Brain microvascular endothelial cell (primary cell): ENCODE data around the gene ACACA.

Source experiments
- DNase-seq: peaks from one replicate; pipeline ENCODE4 v3.0.0-alpha.2; 2020
- H3K27ac ChIP-seq: fragments of 250-450 bp; sonication (Bioruptor Pico); 2 replicates; pipeline ENCODE4 v1.5.1; 2020; ENCODE audit warnings: mild to moderate bottlenecking, moderate library complexity
- H3K27me3 ChIP-seq: fragments of 250-450 bp; sonication (Bioruptor Pico); replicated peaks from 2 replicates; pipeline ENCODE4 v1.5.1; 2020; ENCODE audit warnings: mild to moderate bottlenecking
- H3K36me3 ChIP-seq: fragments of 250-450 bp; sonication (Bioruptor Pico); replicated peaks from 2 replicates; pipeline ENCODE4 v1.5.1; 2020; ENCODE audit warnings: mild to moderate bottlenecking
- H3K4me3 ChIP-seq: 2 replicates; pipeline ENCODE4 v1.5.1; 2011; ENCODE audit warnings: low read depth, mild to moderate bottlenecking, control low read depth, low read length, moderate library complexity
- in situ Hi-C: cut with HindIII; loops from 2 replicates; pipeline ENCODE4 v1.10.0; 2017; ENCODE audit warnings: low sequenced_read_pairs, low pct_ligation_motif_present
- TF ChIP-seq, protein P1 (sequence below): IDR thresholded peaks from 2 replicates; pipeline ENCODE4 v1.5.1; 2011; ENCODE audit warnings: low read depth, mild to moderate bottlenecking, moderate library complexity, low read length, control low read depth, inconsistent platforms; ENCODE audit errors: missing control alignments

Gene ACACA

DNA sequence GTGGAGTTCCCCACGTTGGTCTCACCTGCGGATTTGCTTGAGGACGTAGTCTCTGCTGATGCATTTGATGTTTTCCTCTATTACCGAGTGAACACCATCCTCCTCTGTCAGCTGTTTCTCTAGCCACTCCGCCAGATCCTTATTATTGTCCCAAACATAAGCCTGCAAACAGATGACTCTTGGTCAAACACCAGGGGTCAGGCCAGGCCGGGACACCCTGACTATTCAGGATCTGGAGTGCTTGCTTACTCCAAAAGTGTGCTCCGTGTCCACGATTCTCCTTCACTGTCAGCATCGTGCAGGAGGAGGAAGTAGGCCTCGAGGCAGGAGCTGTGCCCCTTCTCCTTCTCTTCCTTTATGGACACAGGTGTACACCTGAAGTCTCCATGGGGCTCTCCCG lies 317.7 kb downstream of the ACACA start:
- Histone ChIP-seq H3K36me3 (peaks cover 28% of the 10 kb centered on the region), H3K27ac (no peak overlapping the region), H3K4me3 (no peak overlapping the region), H3K27me3 (no peaks in the 10 kb centered on the region)
- in situ Hi-C loops, result no loop called here
- DNase-seq, result no peak
- TF ChIP-seq, protein P1, sequence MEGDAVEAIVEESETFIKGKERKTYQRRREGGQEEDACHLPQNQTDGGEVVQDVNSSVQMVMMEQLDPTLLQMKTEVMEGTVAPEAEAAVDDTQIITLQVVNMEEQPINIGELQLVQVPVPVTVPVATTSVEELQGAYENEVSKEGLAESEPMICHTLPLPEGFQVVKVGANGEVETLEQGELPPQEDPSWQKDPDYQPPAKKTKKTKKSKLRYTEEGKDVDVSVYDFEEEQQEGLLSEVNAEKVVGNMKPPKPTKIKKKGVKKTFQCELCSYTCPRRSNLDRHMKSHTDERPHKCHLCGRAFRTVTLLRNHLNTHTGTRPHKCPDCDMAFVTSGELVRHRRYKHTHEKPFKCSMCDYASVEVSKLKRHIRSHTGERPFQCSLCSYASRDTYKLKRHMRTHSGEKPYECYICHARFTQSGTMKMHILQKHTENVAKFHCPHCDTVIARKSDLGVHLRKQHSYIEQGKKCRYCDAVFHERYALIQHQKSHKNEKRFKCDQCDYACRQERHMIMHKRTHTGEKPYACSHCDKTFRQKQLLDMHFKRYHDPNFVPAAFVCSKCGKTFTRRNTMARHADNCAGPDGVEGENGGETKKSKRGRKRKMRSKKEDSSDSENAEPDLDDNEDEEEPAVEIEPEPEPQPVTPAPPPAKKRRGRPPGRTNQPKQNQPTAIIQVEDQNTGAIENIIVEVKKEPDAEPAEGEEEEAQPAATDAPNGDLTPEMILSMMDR, result no peak

DNA sequence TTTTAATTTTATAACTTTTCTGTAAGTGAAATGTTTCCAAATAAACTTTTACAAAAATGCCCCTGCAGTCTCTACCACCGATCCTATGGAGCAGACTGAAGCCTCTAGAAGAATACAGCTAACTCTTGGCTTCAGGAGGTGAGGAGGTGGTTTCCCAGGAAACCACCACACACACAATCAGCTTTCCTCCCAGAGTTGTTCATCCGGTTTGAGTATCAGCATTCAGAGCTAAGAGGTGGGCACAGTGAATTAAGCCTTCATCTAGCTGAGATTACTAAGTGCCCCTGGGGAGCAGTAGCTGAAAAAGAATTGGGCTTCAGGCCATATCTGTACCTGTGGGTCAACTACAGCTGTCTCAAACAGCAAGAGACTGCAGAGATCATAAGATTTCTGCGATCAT lies 318.2 kb downstream of the ACACA start:
- in situ Hi-C loops, result no loop called here
- peaks cover 28% of the 10 kb centered on the region for H3K36me3 ChIP-seq
- TF ChIP-seq, protein P1, result no peak
- no peak overlapping the region for H3K27ac ChIP-seq
- no peaks in the 10 kb centered on the region for H3K27me3 ChIP-seq
- H3K4me3 ChIP-seq, result no peak overlapping the region
- peak; percentile 24 for DNase-seq

DNA sequence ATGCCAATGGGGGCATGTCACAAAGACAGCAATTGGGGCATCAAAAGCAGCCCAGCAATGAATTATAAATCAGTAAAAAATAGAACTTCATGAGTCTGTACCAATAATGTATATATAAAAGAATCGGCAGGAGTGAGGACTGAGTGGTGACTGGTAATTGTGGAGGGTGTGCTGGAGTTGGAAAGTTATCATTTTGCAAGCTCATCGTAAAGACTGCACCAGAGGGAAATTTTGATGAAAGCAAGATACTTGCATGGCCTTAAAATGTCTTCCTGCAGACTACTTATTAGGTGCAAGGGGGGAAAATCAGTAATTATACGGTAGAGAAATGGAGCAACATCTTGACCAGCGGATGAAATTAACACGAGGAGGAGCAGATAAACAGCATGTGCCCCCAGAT lies 319.0 kb downstream of the ACACA start:
- in situ Hi-C loops, result no loop called here
- Histone ChIP-seq H3K4me3 (no peak overlapping the region), H3K27me3 (no peaks in the 10 kb centered on the region), H3K36me3 (peaks cover 28% of the 10 kb centered on the region), H3K27ac (no peak overlapping the region)
- DNase-seq, result no peak
- TF ChIP-seq, protein P1, result no peak

DNA sequence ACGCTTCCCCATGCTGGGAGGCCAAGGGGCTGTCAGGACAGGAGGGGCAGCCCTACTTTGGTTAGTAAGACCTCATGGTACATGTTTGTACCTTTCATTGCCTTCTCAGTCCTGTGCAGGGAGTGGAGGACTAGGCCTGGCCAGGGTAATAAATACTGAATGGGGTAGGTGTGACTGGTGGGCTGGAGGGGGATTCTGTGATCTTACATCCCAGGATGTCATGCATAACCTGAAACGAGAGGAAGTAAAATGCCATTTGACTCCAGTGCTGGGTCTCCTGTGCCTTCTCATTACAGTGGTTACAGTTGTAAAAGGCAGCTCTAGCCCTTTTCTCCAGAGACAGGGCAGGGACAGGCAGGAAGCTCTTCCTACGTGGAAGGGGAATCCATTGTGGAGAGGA lies 319.7 kb downstream of the ACACA start:
- TF ChIP-seq, protein P1, result no peak
- no peak for DNase-seq
- peaks cover 28% of the 10 kb centered on the region for H3K36me3 ChIP-seq
- in situ Hi-C loops, result no loop called here
- H3K27ac ChIP-seq, result no peak overlapping the region
- H3K4me3 ChIP-seq, result no peak overlapping the region
- no peaks in the 10 kb centered on the region for H3K27me3 ChIP-seq

DNA sequence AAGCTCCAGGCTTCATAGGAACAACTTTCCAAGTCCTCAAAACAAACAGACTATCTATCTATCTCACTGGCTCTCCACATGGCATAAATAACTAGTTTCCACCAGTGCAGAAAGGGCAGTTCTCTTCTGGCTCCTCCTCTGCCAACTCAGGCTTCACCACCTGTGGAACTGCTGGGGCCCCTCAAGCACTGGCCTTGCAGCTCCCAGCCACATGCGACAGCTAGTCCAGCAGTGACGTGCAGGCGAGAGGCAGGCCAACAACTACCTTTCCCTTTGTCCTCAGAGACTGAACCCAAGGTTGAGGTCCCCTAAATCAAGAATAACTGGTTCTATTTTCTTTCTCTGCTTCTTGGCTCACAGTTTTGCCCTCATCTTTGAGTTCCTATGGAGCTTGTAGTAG lies 320.3 kb downstream of the ACACA start:
- TF ChIP-seq, protein P1, result no peak
- Histone ChIP-seq H3K4me3 (no peak overlapping the region), H3K27ac (no peak overlapping the region), H3K27me3 (no peaks in the 10 kb centered on the region), H3K36me3 (peaks cover 28% of the 10 kb centered on the region)
- in situ Hi-C loops, result no loop called here
- DNase-seq, result no peak

DNA sequence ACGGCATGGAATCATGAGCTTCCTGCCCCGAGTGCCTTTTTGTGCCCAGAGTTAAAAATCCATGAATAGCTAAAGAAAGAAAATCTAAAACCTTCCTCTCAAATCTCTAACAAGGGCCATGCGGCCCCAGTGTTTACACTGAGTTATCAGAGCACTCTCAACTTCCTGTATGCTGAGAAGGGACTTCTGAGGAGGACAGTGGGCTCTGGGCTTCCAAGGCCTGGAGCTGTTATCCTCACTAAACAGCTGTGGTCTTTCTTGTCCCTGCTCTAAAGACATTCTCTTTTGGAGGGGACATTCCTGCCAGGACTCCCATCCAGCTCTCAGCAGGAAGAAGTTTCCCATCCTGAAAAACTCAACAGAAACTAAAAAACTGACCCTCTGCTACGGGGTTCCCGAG lies 322.3 kb downstream of the ACACA start:
- TF ChIP-seq, protein P1, result no peak
- in situ Hi-C loops, result no loop called here
- no peak overlapping the region for H3K27ac ChIP-seq
- H3K4me3 ChIP-seq, result no peak overlapping the region
- DNase-seq, result no peak
- peaks cover 28% of the 10 kb centered on the region for H3K36me3 ChIP-seq
- H3K27me3 ChIP-seq, result no peaks in the 10 kb centered on the region
